GM12864 (cell line): ENCODE results near the gene ASB15.

Source experiments
- DNase-seq: peaks from one replicate; pipeline ENCODE4 v3.0.0-alpha.2; 2011; ENCODE audit warnings: low read depth
- H3K4me3 ChIP-seq: 2 replicates; pipeline ENCODE4 v1.5.1; 2011; ENCODE audit warnings: mild to moderate bottlenecking, low read depth, low read length, control low read depth
- CTCF ChIP-seq: IDR thresholded peaks from 2 replicates; pipeline ENCODE4 v1.5.1; 2011; ENCODE audit warnings: low read depth, mild to moderate bottlenecking, moderate library complexity, low read length, control low read depth, inconsistent platforms; ENCODE audit errors: missing control alignments

Gene ASB15

GRCh38 chr7:123662755-123663154, 61.1 kb downstream of the ASB15 start:
- H3K4me3 ChIP-seq = no peak overlapping the region
- DNase-seq = no peak
- no peak for TF ChIP-seq CTCF

- TF ChIP-seq CTCF = no peak
- no peak overlapping the region for H3K4me3 ChIP-seq
- no peak for DNase-seq
Observed at GRCh38 chr7:123663200-123663599, 61.6 kb downstream of the ASB15 start.

GRCh38 chr7:123665157-123665556, 63.5 kb downstream of the ASB15 start:
- TF ChIP-seq CTCF = no peak

GRCh38 chr7:123665896-123666295, 64.3 kb downstream of the ASB15 start:
- no peak for DNase-seq
- no peak for TF ChIP-seq CTCF
- no peak overlapping the region for H3K4me3 ChIP-seq

More at GRCh38 chr7:123665157-123665556, 63.5 kb downstream of the ASB15 start:
- DNase-seq = no peak
- no peak overlapping the region for H3K4me3 ChIP-seq

- no peak for DNase-seq
- no peak overlapping the region for H3K4me3 ChIP-seq
- no peak for TF ChIP-seq CTCF
Observed at GRCh38 chr7:123666492-123666891, 64.9 kb downstream of the ASB15 start.

- H3K4me3 ChIP-seq = no peak overlapping the region
- no peak for TF ChIP-seq CTCF
- DNase-seq = no peak
Observed at GRCh38 chr7:123669485-123669884, 67.9 kb downstream of the ASB15 start.

GRCh38 chr7:123673137-123673732, 71.6 kb downstream of the ASB15 start:
- DNase-seq = no peak
- H3K4me3 ChIP-seq = no peak overlapping the region
- TF ChIP-seq CTCF = no peak
